Measurements from ENCODE around the gene SCAANT1. TPM values are rescaled to one million over a fixed set of nuclear protein-coding genes. Genes with fewer than 3 reads are reported as not detected.

SCAANT1 gene
- total and polyA plus RNA-seq, 9 donors = not detected

- H3K27me3 ChIP-seq = no peaks in the 10 kb centered on the region
- no peaks in the 10 kb centered on the region for H3K36me3 ChIP-seq
- no peak overlapping the region for H3K4me3 ChIP-seq
- H3K4me1 ChIP-seq (ENCODE audit: insufficient read depth) = peaks cover 5% of the 10 kb centered on the region
- H3K9me3 ChIP-seq = no peaks in the 10 kb centered on the region
- no peak for TF ChIP-seq EP300 (IDR thresholded peaks at IDR 0.05)
- no peak overlapping the region for H3K27ac ChIP-seq
- 23 to 33% (median 31%) methylated on average over 3 of the region's 3 CpGs for WGBS, 3 donors
- intact Hi-C loops (cut with DNase I) = no loop called here
- DNase-seq = no peak
Measured at GRCh38 chr3:63876260-63876659, 35.9 kb downstream of the SCAANT1 start.

- H3K4me3 ChIP-seq = no peak overlapping the region
- H3K27ac ChIP-seq = no peak overlapping the region
- no peak for TF ChIP-seq POLR2A (IDR thresholded peaks at IDR 0.05)
- no peak for TF ChIP-seq EP300 (IDR thresholded peaks at IDR 0.05)
- TF ChIP-seq CTCF (IDR thresholded peaks at IDR 0.05) = no peak
- WGBS, 3 donors = 89 to 94% (median 93%) methylated on average over 2 of the region's 2 CpGs
- intact Hi-C loops (cut with DNase I) = no loop called here
- H3K4me1 ChIP-seq (ENCODE audit: insufficient read depth) = peaks cover 5% of the 10 kb centered on the region
- H3K36me3 ChIP-seq = no peaks in the 10 kb centered on the region
- no peak for DNase-seq
- no peaks in the 10 kb centered on the region for H3K27me3 ChIP-seq
- no peaks in the 10 kb centered on the region for H3K9me3 ChIP-seq
Measured at GRCh38 chr3:63875510-63875909, 36.7 kb downstream of the SCAANT1 start.

GRCh38 chr3:63874769-63875168, 37.4 kb downstream of the SCAANT1 start:
- WGBS, 3 donors = 94 to 98% (median 96%) methylated on average over 3 of the region's 3 CpGs
- Histone ChIP-seq H3K9me3 (no peaks in the 10 kb centered on the region), H3K36me3 (no peaks in the 10 kb centered on the region), H3K4me3 (no peak overlapping the region), H3K27ac (no peak overlapping the region), H3K27me3 (no peaks in the 10 kb centered on the region), H3K4me1 (ENCODE audit: insufficient read depth) (peaks cover 5% of the 10 kb centered on the region)
- TF ChIP-seq POLR2A (IDR thresholded peaks at IDR 0.05) (no peak), CTCF (IDR thresholded peaks at IDR 0.05) (no peak), EP300 (IDR thresholded peaks at IDR 0.05) (no peak)
- no peak for DNase-seq
- intact Hi-C loops (cut with DNase I) = no loop called here

GRCh38 chr3:63872135-63872924, 39.9 kb downstream of the SCAANT1 start:
- H3K9me3 ChIP-seq = no peaks in the 10 kb centered on the region
- intact Hi-C loops (cut with DNase I) = no loop called here
- no peak for DNase-seq
- 85 to 94% (median 94%) methylated on average over 2 of the region's 2 CpGs for WGBS, 3 donors
- no peaks in the 10 kb centered on the region for H3K36me3 ChIP-seq
- no peaks in the 10 kb centered on the region for H3K27me3 ChIP-seq
- no peak overlapping the region for H3K27ac ChIP-seq
- no peak overlapping the region for H3K4me3 ChIP-seq
- H3K4me1 ChIP-seq (ENCODE audit: insufficient read depth) = peaks cover 3% of the 10 kb centered on the region
- TF ChIP-seq POLR2A (IDR thresholded peaks at IDR 0.05) = no peak
- TF ChIP-seq EP300 (IDR thresholded peaks at IDR 0.05) = no peak
- TF ChIP-seq CTCF (IDR thresholded peaks at IDR 0.05) = no peak

GRCh38 chr3:63870615-63871005, 41.6 kb downstream of the SCAANT1 start:
- Histone ChIP-seq H3K27me3 (no peaks in the 10 kb centered on the region), H3K4me1 (ENCODE audit: insufficient read depth) (peaks cover 3% of the 10 kb centered on the region), H3K9me3 (no peaks in the 10 kb centered on the region), H3K4me3 (no peak overlapping the region), H3K36me3 (no peaks in the 10 kb centered on the region), H3K27ac (no peak overlapping the region)
- TF ChIP-seq POLR2A (IDR thresholded peaks at IDR 0.05) = no peak
- no peak for TF ChIP-seq EP300 (IDR thresholded peaks at IDR 0.05)
- no peak for TF ChIP-seq CTCF (IDR thresholded peaks at IDR 0.05)
- DNase-seq = no peak
- intact Hi-C loops (cut with DNase I) = no loop called here
- WGBS, 3 donors = 79 to 86% (median 84%) methylated on average over 2 of the region's 2 CpGs
